GM23248 (cell line): Measurements from ENCODE around the gene IL10. TPM values are rescaled to one million over a fixed set of nuclear protein-coding genes. Genes with fewer than 3 reads are reported as not detected.

Experiments
- DNase-seq: peaks from one replicate; pipeline ENCODE4 v3.0.0-alpha.2; 2015
- H2AFZ ChIP-seq: fragments of 200-600 bp; sonication (generic); 2 replicates; pipeline ENCODE4 v1.6.1; 2016; ENCODE audit warnings: antibody characterized with exemption
- H3F3A ChIP-seq: fragments of 200-600 bp; sonication (generic); 2 replicates; pipeline ENCODE4 v1.6.1; 2016; ENCODE audit warnings: mild to moderate bottlenecking, antibody characterized with exemption, mixed run types; ENCODE audit not compliant: insufficient read depth
- H3K27ac ChIP-seq: fragments of 200-600 bp; sonication (generic); 2 replicates; pipeline ENCODE4 v1.5.1; 2016; ENCODE audit warnings: mild to moderate bottlenecking
- H3K27me3 ChIP-seq: fragments of 200-600 bp; sonication (generic); replicated peaks from 2 replicates; pipeline ENCODE4 v1.6.1; 2016; ENCODE audit warnings: mild to moderate bottlenecking; ENCODE audit not compliant: insufficient read depth
- H3K36me3 ChIP-seq: fragments of 200-600 bp; sonication (generic); 2 replicates; pipeline ENCODE4 v1.6.1; 2016; ENCODE audit warnings: low read depth, mild to moderate bottlenecking
- H3K4me1 ChIP-seq: fragments of 200-600 bp; sonication (generic); 2 replicates; pipeline ENCODE4 v1.6.1; 2016; ENCODE audit warnings: mild to moderate bottlenecking; ENCODE audit not compliant: insufficient read depth
- H3K4me2 ChIP-seq: fragments of 200-600 bp; sonication (generic); one replicate; pipeline ENCODE4 v1.6.1; 2016; ENCODE audit warnings: mild to moderate bottlenecking; ENCODE audit not compliant: unreplicated experiment
- H3K4me3 ChIP-seq: fragments of 200-600 bp; sonication (generic); 2 replicates; pipeline ENCODE4 v1.5.1; 2016; ENCODE audit warnings: mild to moderate bottlenecking
- H3K79me2 ChIP-seq: fragments of 200-600 bp; sonication (generic); 2 replicates; pipeline ENCODE4 v1.6.1; 2016; ENCODE audit warnings: mild to moderate bottlenecking; ENCODE audit not compliant: insufficient read depth
- H3K9ac ChIP-seq: fragments of 200-600 bp; sonication (generic); 2 replicates; pipeline ENCODE4 v1.6.1; 2016; ENCODE audit warnings: mild to moderate bottlenecking
- H3K9me2 ChIP-seq: fragments of 200-600 bp; sonication (generic); 2 replicates; pipeline ENCODE4 v1.6.1; 2016; ENCODE audit warnings: mixed run types, mild to moderate bottlenecking, moderate library complexity; ENCODE audit not compliant: insufficient read depth
- H3K9me3 ChIP-seq: fragments of 200-600 bp; sonication (generic); one replicate; pipeline ENCODE4 v1.6.1; 2017; ENCODE audit warnings: low read depth
- H4K20me1 ChIP-seq: fragments of 200-600 bp; sonication (generic); 2 replicates; pipeline ENCODE4 v1.6.0; 2016; ENCODE audit not compliant: insufficient read depth
- EZH2 ChIP-seq: fragments of 200-600 bp; sonication (generic); IDR thresholded peaks from 2 replicates; pipeline ENCODE4 v1.6.1; 2018; ENCODE audit warnings: antibody characterized with exemption, mild to moderate bottlenecking; ENCODE audit not compliant: insufficient read depth, poor library complexity, severe bottlenecking
- EZH2phosphoT487 ChIP-seq: fragments of 200-600 bp; sonication (generic); IDR thresholded peaks from 2 replicates; pipeline ENCODE4 v1.6.1; 2018; ENCODE audit warnings: antibody characterized with exemption, moderate library complexity, mild to moderate bottlenecking, low read depth; ENCODE audit not compliant: insufficient read depth
- WGBS, 2 experiments: methylation state at CpG; one replicate each; pipeline ENCODE4 v1.1.6; 2015 to 2017; ENCODE audit warnings: low lambda C conversion rate in 2 of 2, low coverage in 1 of 2; ENCODE audit errors: missing lambda C conversion rate in 2 of 2; 5-methylcytosine and 5-hydroxymethylcytosine counted together
- in situ Hi-C: fragments of 300-500 bp; cut with MboI; formaldehyde crosslinking; loops from 2 replicates; pipeline ENCODE4 v1.15.0; 2020
- polyA plus RNA-seq: library from polyadenylated mRNA; unstranded; fragments of >200 nt; fragmentation: Nextera tagmentation; extraction: Ambion mirVana; gene quantifications from 2 replicates; pipeline ENCODE4 v1.2.1, GENCODE V29; 2016
- total RNA-seq: library from RNA; depleted of rRNA; stranded (reverse); fragments of >200 nt; shearing (Covaris generic); gene quantifications from 2 replicates; pipeline ENCODE4 v1.2.3, GENCODE V29; 2014

IL10 gene
- total and polyA plus RNA-seq, 2 experiments from 2014 or later = not detected

- no peaks in the 10 kb centered on the region for H3K27me3 ChIP-seq
- no peaks in the 10 kb centered on the region for H3K79me2 ChIP-seq
- no peak overlapping the region for H3K9ac ChIP-seq
- DNase-seq = peak; percentile 47
- no peaks in the 10 kb centered on the region for H3K9me2 ChIP-seq
- 85 to 97% methylated on average over 1 of the region's 1 CpG for WGBS, 2 experiments
- TF ChIP-seq EZH2 = no peak
- TF ChIP-seq EZH2phosphoT487 = no peak
- H3K9me3 ChIP-seq = no peaks in the 10 kb centered on the region
- in situ Hi-C loops = no loop called here
- H3K4me3 ChIP-seq = no peak overlapping the region
- no peaks in the 10 kb centered on the region for H3K36me3 ChIP-seq
- H4K20me1 ChIP-seq = no peaks in the 10 kb centered on the region
- no peak overlapping the region for H3K27ac ChIP-seq
- no peak overlapping the region for H3K4me2 ChIP-seq
- peaks cover 8% of the 10 kb centered on the region; the same call in 1 of the 2 replicates for H3K4me1 ChIP-seq
- no peak overlapping the region for H2AFZ ChIP-seq
- peaks cover 21% of the 10 kb centered on the region; the same call in 1 of the 2 replicates for H3F3A ChIP-seq
Observed at GRCh38 chr1:206745301-206745700, 27.0 kb downstream of the IL10 start.

- Histone ChIP-seq H2AFZ (no peak overlapping the region), H3F3A (peaks cover 21% of the 10 kb centered on the region; the same call in 1 of the 2 replicates), H3K27me3 (no peaks in the 10 kb centered on the region), H3K9me2 (no peaks in the 10 kb centered on the region), H3K36me3 (no peaks in the 10 kb centered on the region), H3K27ac (no peak overlapping the region), H3K4me3 (no peak overlapping the region), H3K79me2 (no peaks in the 10 kb centered on the region), H3K9me3 (no peaks in the 10 kb centered on the region), H3K4me2 (no peak overlapping the region), H3K9ac (no peak overlapping the region), H4K20me1 (no peaks in the 10 kb centered on the region), H3K4me1 (peaks cover 8% of the 10 kb centered on the region; the same call in 1 of the 2 replicates)
- 34 to 37% methylated on average over 4 of the region's 4 CpGs for WGBS, 2 experiments
- peak; percentile 65 for DNase-seq
- in situ Hi-C loops = no loop called here
- TF ChIP-seq EZH2phosphoT487 = no peak
- TF ChIP-seq EZH2 = no peak
Observed at GRCh38 chr1:206744683-206745082, 27.6 kb downstream of the IL10 start.

- H3K36me3 ChIP-seq = no peaks in the 10 kb centered on the region
- no peak overlapping the region for H3K4me2 ChIP-seq
- no peaks in the 10 kb centered on the region for H3K9me3 ChIP-seq
- H4K20me1 ChIP-seq = no peaks in the 10 kb centered on the region
- H3K4me3 ChIP-seq = no peak overlapping the region
- H3K79me2 ChIP-seq = no peaks in the 10 kb centered on the region
- in situ Hi-C loops = no loop called here
- peaks cover 4% of the 10 kb centered on the region; the same call in 1 of the 2 replicates for H3K4me1 ChIP-seq
- no peak for DNase-seq
- no peak overlapping the region for H3K9ac ChIP-seq
- no peaks in the 10 kb centered on the region for H3K27me3 ChIP-seq
- H2AFZ ChIP-seq = no peak overlapping the region
- TF ChIP-seq EZH2phosphoT487 (no peak), EZH2 (no peak)
- H3K9me2 ChIP-seq = no peaks in the 10 kb centered on the region
- peaks cover 21% of the 10 kb centered on the region for H3F3A ChIP-seq
- WGBS, 2 experiments = 75% methylated on average over 13 of the region's 13 CpGs
- H3K27ac ChIP-seq = no peak overlapping the region
Observed at GRCh38 chr1:206742719-206743383, 29.4 kb downstream of the IL10 start.

- peaks cover 5% of the 10 kb centered on the region; the same call in 1 of the 2 replicates for H3K36me3 ChIP-seq
- no peaks in the 10 kb centered on the region for H4K20me1 ChIP-seq
- H3K4me1 ChIP-seq = peaks cover 4% of the 10 kb centered on the region; the same call in 1 of the 2 replicates
- peaks cover 19% of the 10 kb centered on the region for H3F3A ChIP-seq
- no peak overlapping the region for H3K9ac ChIP-seq
- H3K9me2 ChIP-seq = no peaks in the 10 kb centered on the region
- H3K79me2 ChIP-seq = no peaks in the 10 kb centered on the region
- no peak overlapping the region for H3K4me3 ChIP-seq
- DNase-seq = no peak
- no peaks in the 10 kb centered on the region for H3K27me3 ChIP-seq
- TF ChIP-seq EZH2 (no peak), EZH2phosphoT487 (no peak)
- no peak overlapping the region for H3K27ac ChIP-seq
- no peak overlapping the region for H2AFZ ChIP-seq
- WGBS, 2 experiments = 93% methylated on average over 6 of the region's 6 CpGs
- no peak overlapping the region for H3K4me2 ChIP-seq
- H3K9me3 ChIP-seq = no peaks in the 10 kb centered on the region
- in situ Hi-C loops = no loop called here
Observed at GRCh38 chr1:206741142-206741701, 31.1 kb downstream of the IL10 start.
